ENCODE measurements around the gene GNB5.

DNA sequence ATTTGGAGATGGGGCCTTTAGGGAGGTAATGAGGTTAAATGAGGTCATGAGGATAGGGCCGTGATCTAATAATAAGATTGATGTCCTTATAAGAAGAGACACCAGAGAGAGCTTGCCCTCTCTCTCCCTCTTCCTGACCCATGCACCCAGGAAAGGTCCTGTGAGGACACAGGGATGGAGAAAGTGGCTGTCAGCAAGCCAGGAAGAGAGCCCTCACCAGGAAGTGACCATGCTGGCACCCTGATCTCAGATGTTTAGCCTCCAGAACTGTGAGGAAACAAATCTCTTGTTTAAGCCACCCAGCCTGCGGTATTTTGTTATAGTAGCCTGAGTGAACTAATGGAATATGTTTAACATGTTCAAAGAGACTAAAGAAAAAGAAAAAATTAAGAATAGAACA is 15.3 kb upstream of the GNB5 start:
- TF ChIP-seq, protein P1, sequence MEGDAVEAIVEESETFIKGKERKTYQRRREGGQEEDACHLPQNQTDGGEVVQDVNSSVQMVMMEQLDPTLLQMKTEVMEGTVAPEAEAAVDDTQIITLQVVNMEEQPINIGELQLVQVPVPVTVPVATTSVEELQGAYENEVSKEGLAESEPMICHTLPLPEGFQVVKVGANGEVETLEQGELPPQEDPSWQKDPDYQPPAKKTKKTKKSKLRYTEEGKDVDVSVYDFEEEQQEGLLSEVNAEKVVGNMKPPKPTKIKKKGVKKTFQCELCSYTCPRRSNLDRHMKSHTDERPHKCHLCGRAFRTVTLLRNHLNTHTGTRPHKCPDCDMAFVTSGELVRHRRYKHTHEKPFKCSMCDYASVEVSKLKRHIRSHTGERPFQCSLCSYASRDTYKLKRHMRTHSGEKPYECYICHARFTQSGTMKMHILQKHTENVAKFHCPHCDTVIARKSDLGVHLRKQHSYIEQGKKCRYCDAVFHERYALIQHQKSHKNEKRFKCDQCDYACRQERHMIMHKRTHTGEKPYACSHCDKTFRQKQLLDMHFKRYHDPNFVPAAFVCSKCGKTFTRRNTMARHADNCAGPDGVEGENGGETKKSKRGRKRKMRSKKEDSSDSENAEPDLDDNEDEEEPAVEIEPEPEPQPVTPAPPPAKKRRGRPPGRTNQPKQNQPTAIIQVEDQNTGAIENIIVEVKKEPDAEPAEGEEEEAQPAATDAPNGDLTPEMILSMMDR (IDR thresholded peaks at IDR 0.05; ENCODE audit: poor library complexity, severe bottlenecking): no peak
- TF ChIP-seq EP300 (conservative IDR thresholded peaks at IDR 0.05; ENCODE audit: poor library complexity, severe bottlenecking) (no peak), RAD21 (conservative IDR thresholded peaks at IDR 0.05) (no peak), TAF1 (IDR thresholded peaks at IDR 0.05; ENCODE audit: low read depth) (no peak), POLR2AphosphoS5 (IDR thresholded peaks at IDR 0.05) (no peak), EZH2 (IDR thresholded peaks at IDR 0.05; ENCODE audit: borderline replicate concordance, insufficient read depth, low read length, poor library complexity, severe bottlenecking) (no peak), REST (IDR thresholded peaks at IDR 0.05; ENCODE audit: borderline replicate concordance) (no peak)

Measured in neural cell (in vitro differentiated cells).